Vein endothelial cell (primary cell): ENCODE data around the gene PMF1. TPM values are rescaled to one million over a fixed set of nuclear protein-coding genes. Genes with fewer than 3 reads are reported as not detected.

ENCODE experiments used
- small RNA-seq: library from RNA; depleted of rRNA; stranded (forward); fragments of <200 nt; gene quantifications from one replicate; pipeline ENCODE3, GENCODE V24; 2012
- total RNA-seq: library from RNA; depleted of rRNA; stranded (reverse); fragments of >200 nt; gene quantifications from 2 replicates; pipeline ENCODE4 v1.2.3, GENCODE V29; 2012

The PMF1 gene
- 51.9 and 54.3 TPM in 2 replicates for total RNA-seq

GRCh38 chr1:156212833-156213643 is at the start of gene PMF1:
Gene PMF1, plus strand, starts transcription at chr1:156213007. Its CDS starts 9 bp downstream, at chr1:156213016.

GRCh38 chr1:156193488-156194299 is 19.1 kb upstream of the PMF1 start, which contains the start of gene SLC25A44:
Gene SLC25A44, plus strand, starts transcription at chr1:156194104. Its CDS starts 5,744 bp downstream, at chr1:156199848.

GRCh38 chr1:156241926-156242325 is 29.1 kb downstream of the PMF1 start, which contains the start of gene BGLAP:
Gene BGLAP, plus strand, starts transcription at chr1:156242184. Its CDS starts 48 bp downstream, at chr1:156242232.

GRCh38 chr1:156247460-156248322 is 34.9 kb downstream of the PMF1 start, which contains the start of gene PAQR6:
Gene PAQR6, minus strand, starts transcription at chr1:156248056. Its CDS starts 1,325 bp downstream, at chr1:156246731.

GRCh38 chr1:156282479-156283222 is 69.8 kb downstream of the PMF1 start, which contains the start of gene SMG5:
Gene SMG5, minus strand, starts transcription at chr1:156282825. Its CDS starts 145 bp downstream, at chr1:156282680.

GRCh38 chr1:156284112-156284511 is 71.3 kb downstream of the PMF1 start, which contains the start of gene TMEM79:
Gene TMEM79, plus strand, starts transcription at chr1:156284325. Its CDS starts 902 bp downstream, at chr1:156285227.

Small RNAs within 50 kb of the gene (small RNA-seq; reads per million reads assigned to genes)
- gene RF00568, result not detected

Other genes starting within 250 kb of the PMF1 start
- 100 and 106 TPM in 2 replicates for gene ARHGEF2, start 234.5 kb upstream of the PMF1 start, total RNA-seq
- gene SSR2, start 192.1 kb upstream of the PMF1 start, total RNA-seq, result 605 and 637 TPM in 2 replicates
- gene UBQLN4, start 159.2 kb upstream of the PMF1 start, total RNA-seq, result 30.4 and 33.1 TPM in 2 replicates
- 43.7 and 70.9 TPM in 2 replicates for gene LAMTOR2, start 158.2 kb upstream of the PMF1 start, total RNA-seq
- gene RAB25, start 151.8 kb upstream of the PMF1 start, total RNA-seq, result not detected in 2 replicates
- 15.8 and 19.9 TPM in 2 replicates for gene MEX3A, start 130.5 kb upstream of the PMF1 start, total RNA-seq
- gene LMNA, start 98.3 kb upstream of the PMF1 start, total RNA-seq, result 724 and 847 TPM in 2 replicates
- gene SEMA4A, start 59.4 kb upstream of the PMF1 start, total RNA-seq, result 0.29 and 0.65 TPM in 2 replicates
- 18.3 and 21.3 TPM in 2 replicates for gene SLC25A44, start 18.9 kb upstream of the PMF1 start, total RNA-seq
- 0.19 and 0.33 TPM in 2 replicates for gene BGLAP, start 29.2 kb downstream of the PMF1 start, total RNA-seq
- 0.33 and 0.57 TPM in 2 replicates for gene PAQR6, start 35.0 kb downstream of the PMF1 start, total RNA-seq
- 72.8 and 73.3 TPM in 2 replicates for gene SMG5, start 69.8 kb downstream of the PMF1 start, total RNA-seq
- gene TMEM79, start 71.3 kb downstream of the PMF1 start, total RNA-seq, result 0.98 and 1.9 TPM in 2 replicates
- gene GLMP, start 82.7 kb downstream of the PMF1 start, total RNA-seq, result 54.7 and 83.6 TPM in 2 replicates
- gene VHLL, start 86.3 kb downstream of the PMF1 start, total RNA-seq, result 0.33 TPM in 1 of 2 replicates, not detected in the other
- gene CCT3, start 125.3 kb downstream of the PMF1 start, total RNA-seq, result 523 and 571 TPM in 2 replicates
- gene TSACC, start 125.5 kb downstream of the PMF1 start, total RNA-seq, result 0.65 TPM in 1 of 2 replicates, not detected in the other
- gene RHBG, start 156.2 kb downstream of the PMF1 start, total RNA-seq, result not detected in 2 replicates